HEK293 (cell line): Measurements from ENCODE around the gene ALOX12B.
A peak's percentile ranks its signal among the peaks of the same experiment; 100 is the strongest.

Experiments
- CTCF ChIP-seq: fragments of 450-650 bp; formaldehyde crosslinking; IDR thresholded peaks from 2 replicates; pipeline ENCODE4 v1.5.1; 2016; ENCODE audit warnings: missing biosample characterization, missing genetic modification characterization
- HOXA7 ChIP-seq: sonication (generic); formaldehyde crosslinking; IDR thresholded peaks from 2 replicates; pipeline ENCODE4 v1.8.1; 2022; ENCODE audit warnings: missing genetic modification reagents, borderline replicate concordance
- OVOL3 ChIP-seq: fragments of 450-650 bp; formaldehyde crosslinking; IDR thresholded peaks from 2 replicates; pipeline ENCODE4 v1.5.1; 2016; ENCODE audit warnings: missing biosample characterization, missing genetic modification characterization
- PRDM4 ChIP-seq: fragments of 450-650 bp; formaldehyde crosslinking; IDR thresholded peaks from 2 replicates; pipeline ENCODE4 v1.5.1; 2017; ENCODE audit warnings: missing biosample characterization, missing genetic modification characterization
- REPIN1 ChIP-seq: fragments of 450-650 bp; formaldehyde crosslinking; IDR thresholded peaks from 2 replicates; pipeline ENCODE4 v1.5.1; 2017; ENCODE audit warnings: missing biosample characterization, missing genetic modification characterization, low read depth
- SALL2 ChIP-seq: fragments of 450-650 bp; formaldehyde crosslinking; IDR thresholded peaks from 2 replicates; pipeline ENCODE4 v1.5.0; 2017; ENCODE audit warnings: missing biosample characterization, mild to moderate bottlenecking, missing genetic modification characterization, borderline replicate concordance
- ZBTB26 ChIP-seq: fragments of 450-650 bp; formaldehyde crosslinking; optimal IDR thresholded peaks from 2 replicates; pipeline ENCODE3; 2016; ENCODE audit warnings: missing biosample characterization, mild to moderate bottlenecking, missing genetic modification characterization
- ZEB2 ChIP-seq: fragments of 450-650 bp; formaldehyde crosslinking; IDR thresholded peaks from 2 replicates; pipeline ENCODE4 v1.5.1; 2016; ENCODE audit warnings: missing biosample characterization, missing genetic modification characterization
- ZFP41 ChIP-seq: fragments of 450-650 bp; formaldehyde crosslinking; IDR thresholded peaks from 2 replicates; pipeline ENCODE4 v1.5.1; 2016; ENCODE audit warnings: missing biosample characterization, missing genetic modification characterization, borderline replicate concordance
- ZNF112 ChIP-seq: fragments of 450-650 bp; formaldehyde crosslinking; IDR thresholded peaks from 2 replicates; pipeline ENCODE4 v1.5.0; 2017; ENCODE audit warnings: missing biosample characterization, missing genetic modification characterization
- ZNF175 ChIP-seq: fragments of 450-650 bp; formaldehyde crosslinking; IDR thresholded peaks from 2 replicates; pipeline ENCODE4 v1.5.1; 2016; ENCODE audit warnings: missing biosample characterization, missing genetic modification characterization
- ZNF19 ChIP-seq: fragments of 450-650 bp; formaldehyde crosslinking; IDR thresholded peaks from 2 replicates; pipeline ENCODE4; 2016; ENCODE audit warnings: missing biosample characterization, missing genetic modification characterization, low read depth
- ZNF211 ChIP-seq: fragments of 450-650 bp; formaldehyde crosslinking; IDR thresholded peaks from 2 replicates; pipeline ENCODE4 v1.5.1; 2016; ENCODE audit warnings: low read depth, missing biosample characterization, missing genetic modification characterization
- ZNF24 ChIP-seq: fragments of 450-650 bp; formaldehyde crosslinking; IDR thresholded peaks from 2 replicates; pipeline ENCODE4 v1.5.1; 2016; ENCODE audit warnings: missing biosample characterization, missing genetic modification characterization
- ZNF280C ChIP-seq: fragments of 450-650 bp; formaldehyde crosslinking; IDR thresholded peaks from 2 replicates; pipeline ENCODE4 v1.5.1; 2016; ENCODE audit warnings: missing biosample characterization, missing genetic modification characterization
- ZNF433 ChIP-seq: fragments of 450-650 bp; formaldehyde crosslinking; IDR thresholded peaks from 2 replicates; pipeline ENCODE4 v1.5.1; 2016; ENCODE audit warnings: missing biosample characterization, missing genetic modification characterization, low read depth
- ZNF518A ChIP-seq: fragments of 450-650 bp; formaldehyde crosslinking; conservative IDR thresholded peaks from 2 replicates; pipeline ENCODE4 v1.5.1; 2016; ENCODE audit warnings: low read depth, missing biosample characterization, missing genetic modification characterization
- ZNF549 ChIP-seq: fragments of 450-650 bp; IDR thresholded peaks from 2 replicates; pipeline ENCODE4 v1.5.1; 2018; ENCODE audit warnings: missing biosample characterization, missing genetic modification characterization, mild to moderate bottlenecking, inconsistent platforms, moderate library complexity
- ZNF600 ChIP-seq: fragments of 450-650 bp; formaldehyde crosslinking; IDR thresholded peaks from 2 replicates; pipeline ENCODE4 v1.5.1; 2016; ENCODE audit warnings: missing biosample characterization, missing genetic modification characterization
- ZNF610 ChIP-seq: fragments of 450-650 bp; formaldehyde crosslinking; IDR thresholded peaks from 2 replicates; pipeline ENCODE4 v1.5.1; 2016; ENCODE audit warnings: missing biosample characterization, missing genetic modification characterization, borderline replicate concordance
- ZNF639 ChIP-seq: fragments of 450-650 bp; formaldehyde crosslinking; IDR thresholded peaks from 2 replicates; pipeline ENCODE4 v1.5.1; 2016; ENCODE audit warnings: missing biosample characterization, missing genetic modification characterization
- ZNF660 ChIP-seq: fragments of 450-650 bp; IDR thresholded peaks from 2 replicates; pipeline ENCODE4 v1.5.1; 2018; ENCODE audit warnings: missing biosample characterization, mild to moderate bottlenecking, missing genetic modification characterization
- ZNF791 ChIP-seq: fragments of 450-650 bp; formaldehyde crosslinking; IDR thresholded peaks from 2 replicates; pipeline ENCODE4 v1.5.1; 2016; ENCODE audit warnings: missing biosample characterization, missing genetic modification characterization
- ZXDB ChIP-seq: fragments of 450-650 bp; formaldehyde crosslinking; IDR thresholded peaks from 2 replicates; pipeline ENCODE4 v1.5.1; 2016; ENCODE audit warnings: missing biosample characterization, missing genetic modification characterization

Gene ALOX12B

GRCh38 chr17:8121681-8122421 is 34.3 kb upstream of the ALOX12B start (continued):
- TF ChIP-seq ZNF518A (tag by site-specific recombination): no peak
- peak; percentile 53; the same call in 1 of the 2 replicates for TF ChIP-seq REPIN1 (tag by site-specific recombination)
- TF ChIP-seq SALL2 (tag by site-specific recombination): no peak
- peak; percentile 80 for TF ChIP-seq ZNF600 (tag by site-specific recombination)
- peak; percentile 73 for TF ChIP-seq ZEB2 (tag by site-specific recombination)
- peak; percentile 78 for TF ChIP-seq ZNF660 (tag by site-specific recombination)
- TF ChIP-seq CTCF (tag by site-specific recombination): peak; percentile 95
- no peak for TF ChIP-seq ZNF433 (tag by site-specific recombination)
- TF ChIP-seq ZFP41 (tag by site-specific recombination): no peak
- peak; percentile 99 for TF ChIP-seq ZXDB (tag by site-specific recombination)
- no peak for TF ChIP-seq ZNF112 (tag by site-specific recombination)
- TF ChIP-seq ZNF610 (tag by site-specific recombination): no peak
- TF ChIP-seq ZNF19 (tag by site-specific recombination): no peak
- peak; percentile 90 for TF ChIP-seq ZBTB26 (tag by site-specific recombination)
- TF ChIP-seq ZNF791: no peak
- TF ChIP-seq HOXA7 (CRISPR knock-in tag): no peak
- no peak for TF ChIP-seq ZNF24 (tag by site-specific recombination)
- no peak for TF ChIP-seq ZNF175 (tag by site-specific recombination)
- no peak for TF ChIP-seq ZNF211 (tag by site-specific recombination)
- no peak for TF ChIP-seq ZNF639 (tag by site-specific recombination)
- TF ChIP-seq ZNF280C: no peak
- TF ChIP-seq ZNF549 (tag by site-specific recombination): no peak
- TF ChIP-seq PRDM4 (tag by site-specific recombination): no peak
- no peak for TF ChIP-seq OVOL3
